ENCODE data around the gene SCAND1. TPM values are rescaled to one million over a fixed set of nuclear protein-coding genes. Genes with fewer than 3 reads are reported as not detected.
"Not testable (repeated sequence)": the region's sequence is repeated elsewhere in the genome, so short reads cannot be mapped to it uniquely, and the experiment has no call there.

The SCAND1 gene
- polyA plus RNA-seq, 1 donor from 2014 or later: 156 TPM

DNA sequence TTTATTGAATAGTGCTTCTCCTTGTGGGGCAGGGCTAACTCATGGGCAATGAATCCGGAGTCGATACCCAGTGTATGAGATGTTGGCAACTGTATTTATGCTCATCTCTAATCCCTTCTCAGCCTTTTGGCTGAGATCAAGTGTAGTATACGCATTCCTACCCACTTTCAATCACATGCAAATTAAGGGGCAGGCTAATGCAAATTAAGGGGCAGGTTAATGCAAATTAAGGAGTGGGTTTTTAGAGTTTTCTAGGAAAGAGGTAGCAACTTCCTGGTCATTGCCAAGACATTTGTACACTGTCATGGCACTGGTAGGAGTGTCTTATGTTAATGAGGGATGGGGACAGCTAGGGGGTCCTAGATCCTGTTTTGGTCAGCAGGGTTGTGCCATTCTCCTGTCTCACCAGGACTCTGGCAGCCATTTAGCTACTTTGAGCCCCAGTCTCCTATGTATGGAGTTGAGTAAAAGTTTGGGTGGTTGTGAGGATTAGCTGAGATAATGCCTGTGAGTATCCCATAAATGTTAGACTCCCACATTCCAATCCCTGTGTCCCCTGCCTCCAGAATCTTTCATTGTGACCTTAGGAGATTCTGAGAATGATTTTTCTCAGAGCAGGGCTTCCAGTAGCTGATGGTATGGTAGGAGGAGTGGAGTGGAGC lies 13.8 kb upstream of the SCAND1 start, which contains the start of gene CNBD2:
TSS of gene CNBD2 (plus strand) at position 612 of the 662 bp plus-strand sequence. CDS start 173 bp downstream, outside the sequence.
- Histone ChIP-seq H2AFZ (ENCODE audit: low read depth, low read length) (no peak within 1 kb of the TSS), H3K9me2 (ENCODE audit: insufficient read depth, low read length) (no peaks in the 10 kb centered on the region), H3K9me3 (ENCODE audit: low read length) (no peaks in the 10 kb centered on the region), H3F3A (ENCODE audit: insufficient read depth, low read length, poor library complexity, severe bottlenecking) (no peaks in the 10 kb centered on the region), H3K79me2 (replicated peaks; ENCODE audit: insufficient read depth, low read length) (no peaks in the 10 kb centered on the region), H4K20me1 (ENCODE audit: insufficient read depth) (no peaks in the 10 kb centered on the region), H3K36me3 (ENCODE audit: insufficient read depth, low read length) (no peaks in the 10 kb centered on the region), H3K27ac (ENCODE audit: low read length) (no peak within 1 kb of the TSS), H3K4me2 (ENCODE audit: low read length) (no peak within 1 kb of the TSS), H3K4me3 (ENCODE audit: low read length) (no peak within 1 kb of the TSS), H3K27me3 (ENCODE audit: insufficient read depth, low read depth, low read length) (no peaks in the 10 kb centered on the region), H3K9ac (ENCODE audit: low read length) (no peak within 1 kb of the TSS)
- TF ChIP-seq MXI1 (conservative IDR thresholded peaks at IDR 0.05; ENCODE audit: poor library complexity, severe bottlenecking) (no peak), EZH2 (IDR thresholded peaks at IDR 0.05; ENCODE audit: borderline replicate concordance, insufficient read depth, low read length, poor library complexity, severe bottlenecking) (no peak), REST (IDR thresholded peaks at IDR 0.05; ENCODE audit: borderline replicate concordance) (no peak), EP300 (conservative IDR thresholded peaks at IDR 0.05; ENCODE audit: poor library complexity, severe bottlenecking) (no peak), SMC3 (conservative IDR thresholded peaks at IDR 0.05; ENCODE audit: poor library complexity) (no peak), POLR2AphosphoS5 (IDR thresholded peaks at IDR 0.05) (no peak), RAD21 (conservative IDR thresholded peaks at IDR 0.05) (no peak), TAF1 (IDR thresholded peaks at IDR 0.05; ENCODE audit: low read depth) (no peak), CTCF (IDR thresholded peaks at IDR 0.05; ENCODE audit: poor library complexity, severe bottlenecking) (no peak)

DNA sequence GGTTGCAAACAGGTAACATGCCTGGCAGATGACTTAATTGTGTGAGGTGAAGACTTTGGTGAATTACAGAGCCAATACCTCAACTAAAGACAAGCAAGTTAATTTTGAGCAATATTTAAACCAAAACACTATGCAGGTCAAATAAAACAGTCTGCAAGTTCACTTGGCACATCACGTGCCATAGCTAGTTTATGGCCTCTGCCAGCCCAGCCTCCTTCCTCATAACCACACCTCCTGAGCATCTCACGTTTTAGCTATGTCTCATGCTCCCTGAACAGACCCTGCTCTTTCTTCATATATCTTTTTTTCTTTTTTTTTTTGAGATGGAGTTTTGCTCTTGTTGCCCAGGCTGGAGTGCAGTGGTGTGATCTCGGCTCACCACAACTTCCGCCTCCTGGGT lies 9.6 kb upstream of the SCAND1 start:
- Histone ChIP-seq H3K27me3 (ENCODE audit: insufficient read depth, low read depth, low read length) (no peaks in the 10 kb centered on the region), H4K20me1 (ENCODE audit: insufficient read depth) (no peaks in the 10 kb centered on the region), H3K4me2 (ENCODE audit: low read length) (no peak overlapping the region), H3K9me3 (ENCODE audit: low read length) (no peaks in the 10 kb centered on the region), H3K27ac (ENCODE audit: low read length) (no peak overlapping the region), H3F3A (ENCODE audit: insufficient read depth, low read length, poor library complexity, severe bottlenecking) (no peaks in the 10 kb centered on the region), H3K4me3 (ENCODE audit: low read length) (no peak overlapping the region), H3K9me2 (ENCODE audit: insufficient read depth, low read length) (no peaks in the 10 kb centered on the region), H2AFZ (ENCODE audit: low read depth, low read length) (no peak overlapping the region), H3K9ac (ENCODE audit: low read length) (no peak overlapping the region), H3K79me2 (replicated peaks; ENCODE audit: insufficient read depth, low read length) (no peaks in the 10 kb centered on the region), H3K36me3 (ENCODE audit: insufficient read depth, low read length) (no peaks in the 10 kb centered on the region)
- TF ChIP-seq SMC3 (conservative IDR thresholded peaks at IDR 0.05; ENCODE audit: poor library complexity) (no peak), EZH2 (IDR thresholded peaks at IDR 0.05; ENCODE audit: borderline replicate concordance, insufficient read depth, low read length, poor library complexity, severe bottlenecking) (no peak), MXI1 (conservative IDR thresholded peaks at IDR 0.05; ENCODE audit: poor library complexity, severe bottlenecking) (no peak), EP300 (conservative IDR thresholded peaks at IDR 0.05; ENCODE audit: poor library complexity, severe bottlenecking) (no peak), REST (IDR thresholded peaks at IDR 0.05; ENCODE audit: borderline replicate concordance) (no peak), TAF1 (IDR thresholded peaks at IDR 0.05; ENCODE audit: low read depth) (no peak)

- not testable (repeated sequence) for H3K36me3 ChIP-seq (ENCODE audit: insufficient read depth, low read length); H3F3A ChIP-seq (ENCODE audit: insufficient read depth, low read length, poor library complexity, severe bottlenecking); H3K4me2 ChIP-seq (ENCODE audit: low read length); H3K9me3 ChIP-seq (ENCODE audit: low read length); H3K9me2 ChIP-seq (ENCODE audit: insufficient read depth, low read length); H3K9ac ChIP-seq (ENCODE audit: low read length); H3K4me3 ChIP-seq (ENCODE audit: low read length); H4K20me1 ChIP-seq (ENCODE audit: insufficient read depth); H3K79me2 ChIP-seq (replicated peaks; ENCODE audit: insufficient read depth, low read length); H2AFZ ChIP-seq (ENCODE audit: low read depth, low read length); H3K27me3 ChIP-seq (ENCODE audit: insufficient read depth, low read depth, low read length); H3K27ac ChIP-seq (ENCODE audit: low read length)
These were observed 5.0 kb upstream of the SCAND1 start for GRCh38 chr20:35959291-35959690.

Data from neural cell (in vitro differentiated cells).